ENCODE results near the gene EMCN. TPM values are rescaled to one million over a fixed set of nuclear protein-coding genes. Genes with fewer than 3 reads are reported as not detected.
A peak's percentile ranks its signal among the peaks of the same experiment; 100 is the strongest.

The EMCN gene
- total RNA-seq, 1 donor from 2014 or later = 34.1 TPM

DNA sequence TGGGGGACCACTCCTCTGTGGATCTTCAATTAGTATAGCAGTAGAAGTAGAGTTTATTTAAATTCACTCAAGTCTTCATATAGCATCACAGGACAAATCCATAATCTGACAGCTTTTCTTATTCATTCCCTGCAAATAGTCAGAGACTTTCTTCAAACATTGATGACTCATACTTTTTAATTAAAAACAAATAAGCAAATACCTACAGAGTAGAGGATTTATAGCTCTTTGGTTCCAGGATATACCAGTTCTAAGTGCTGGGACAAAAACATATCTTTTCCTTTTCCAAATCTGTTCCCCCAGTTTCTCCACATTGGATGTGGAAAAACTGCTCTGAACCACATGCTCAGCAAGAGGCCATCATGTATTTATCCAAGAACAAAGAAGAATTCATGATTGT lies 24.1 kb downstream of the EMCN start:
- DNase-seq (ENCODE audit: low read depth in 2 of 2) = no peak

DNA sequence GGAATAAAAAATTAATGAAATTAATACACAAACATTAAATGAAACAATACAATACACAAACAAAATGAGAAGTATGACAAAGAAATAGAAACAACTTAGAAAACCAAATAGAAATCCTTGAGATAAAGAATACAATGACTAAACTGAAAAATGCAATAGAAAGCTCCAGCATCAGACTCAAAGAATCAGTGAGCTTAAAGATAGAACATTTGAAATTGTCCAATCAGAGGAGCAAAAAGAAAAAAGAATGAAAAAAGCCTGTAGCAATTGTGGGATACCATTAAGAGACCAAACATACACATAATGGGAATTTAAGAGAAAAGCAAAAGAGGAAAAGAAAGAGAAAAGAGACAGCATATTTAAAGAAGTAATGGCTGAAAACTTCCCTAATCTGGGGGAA lies 25.7 kb downstream of the EMCN start:
- DNase-seq (ENCODE audit: low read depth in 2 of 2) = no peak

DNA sequence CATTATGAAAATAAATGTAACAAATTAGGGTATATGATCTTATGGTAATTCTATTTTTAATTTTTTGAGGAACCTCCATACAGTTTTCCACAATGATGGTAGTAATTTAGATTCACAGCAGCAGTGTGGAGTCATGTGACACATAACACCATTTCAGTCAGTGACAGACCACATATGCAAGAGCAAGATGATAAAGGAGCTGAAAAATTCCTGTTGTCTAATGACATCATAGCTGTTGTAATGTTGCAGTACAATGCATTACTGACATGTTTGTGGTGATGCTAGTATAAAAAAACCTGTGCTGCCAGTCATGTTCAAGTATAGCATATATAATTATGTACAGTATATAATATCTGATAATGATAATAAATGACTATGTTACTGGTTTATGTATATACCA lies 28.5 kb downstream of the EMCN start:
- DNase-seq (ENCODE audit: low read depth in 2 of 2) = no peak

DNA sequence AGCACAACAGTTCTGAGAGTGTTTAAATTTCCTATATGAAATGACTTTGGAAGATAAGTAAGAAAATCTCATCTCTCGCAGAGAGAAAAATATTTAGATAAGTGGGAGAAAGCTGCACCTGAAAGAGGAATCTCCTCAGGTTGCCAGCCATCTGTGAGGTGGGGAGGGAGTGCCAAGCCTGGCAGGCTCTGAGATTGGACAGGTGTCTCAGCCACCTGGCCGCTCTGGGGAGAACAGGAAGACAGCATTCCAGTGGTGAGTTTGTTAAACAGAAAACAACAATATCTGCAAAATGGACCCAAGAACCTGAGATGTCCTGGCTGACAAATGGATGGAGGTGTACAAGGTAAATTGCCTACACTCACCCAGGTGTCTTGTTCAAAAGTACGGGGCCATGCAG lies 31.3 kb downstream of the EMCN start:
- no peak for DNase-seq (ENCODE audit: low read depth in 2 of 2)

DNA sequence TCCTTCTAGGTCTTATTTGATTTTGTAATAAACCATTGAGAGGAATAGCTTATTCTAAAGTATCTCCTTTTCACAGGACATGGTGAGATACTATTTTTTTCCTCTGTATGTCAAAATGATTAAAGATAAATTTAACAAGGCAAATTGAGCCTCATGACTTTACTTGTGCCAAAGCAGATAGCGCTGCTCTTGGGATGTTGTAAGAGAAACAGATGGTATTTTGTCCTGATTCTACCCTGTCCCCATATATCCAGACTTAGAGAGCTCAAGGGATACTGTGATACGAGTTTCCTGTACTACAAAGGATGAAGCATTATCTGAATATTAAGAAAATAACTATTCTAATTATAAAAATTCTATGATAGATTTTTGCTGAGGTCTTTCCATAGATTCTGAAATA lies 34.0 kb downstream of the EMCN start:
- DNase-seq (ENCODE audit: low read depth in 2 of 2) = no peak

DNA sequence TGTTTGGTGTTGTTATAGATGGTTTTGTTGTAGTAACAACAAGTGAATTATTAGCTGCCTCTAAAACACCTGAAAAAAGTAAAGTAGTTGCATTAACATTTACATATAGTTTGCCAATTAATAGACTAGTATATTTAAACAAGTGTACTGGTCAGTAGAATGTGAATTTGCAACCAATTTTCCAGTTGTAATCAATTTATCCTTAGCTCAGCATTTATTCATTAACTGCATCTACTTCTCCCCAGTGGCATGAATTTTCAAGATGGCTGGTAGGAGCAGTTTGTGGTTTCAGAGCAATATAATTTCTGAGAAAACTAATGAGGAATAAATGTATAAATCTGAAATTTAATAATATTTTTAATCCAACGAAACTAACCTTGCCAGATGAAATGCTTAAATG lies 37.9 kb downstream of the EMCN start:
- DNase-seq (ENCODE audit: low read depth in 2 of 2) = no peak

DNA sequence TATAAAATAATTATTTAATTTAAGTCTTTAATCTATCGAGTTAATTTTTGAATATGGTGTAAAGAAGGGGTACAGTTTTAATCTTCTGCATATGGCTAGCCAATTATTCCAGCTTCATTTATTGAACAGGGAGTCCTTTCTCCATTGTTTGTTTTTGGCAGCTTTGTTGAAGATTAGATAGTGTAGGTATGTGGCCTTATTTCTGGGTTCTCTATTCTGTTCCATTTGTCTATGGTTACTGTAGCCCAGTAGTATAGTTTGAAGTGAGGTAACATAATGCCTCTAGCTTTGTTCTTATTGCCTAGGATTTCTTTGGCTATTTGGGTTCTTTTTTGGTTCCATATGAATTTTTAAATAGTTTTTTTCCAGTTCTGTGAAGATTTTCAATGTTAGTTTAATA lies 48.3 kb downstream of the EMCN start:
- DNase-seq (ENCODE audit: low read depth in 2 of 2) = no peak

DNA sequence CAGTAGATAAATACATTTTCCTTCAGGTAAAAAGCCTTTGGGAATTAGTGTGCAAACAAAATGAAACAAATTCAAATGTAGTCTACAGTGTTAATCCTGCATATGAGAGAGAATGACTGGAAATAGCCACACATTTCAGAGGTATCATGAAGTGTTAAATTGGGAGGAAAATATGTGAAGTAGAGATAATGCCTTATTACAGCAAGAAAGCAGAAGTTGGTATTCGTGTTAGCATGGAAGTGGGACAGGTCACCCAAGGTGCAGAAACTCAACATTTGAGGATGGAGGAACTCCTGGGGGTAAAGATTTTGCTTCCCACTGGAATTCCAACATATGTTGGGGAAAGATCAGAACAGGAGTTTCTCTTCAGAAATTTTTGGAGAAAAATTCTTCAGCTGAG lies 51.3 kb downstream of the EMCN start:
- DNase-seq (ENCODE audit: low read depth in 2 of 2) = no peak

DNA sequence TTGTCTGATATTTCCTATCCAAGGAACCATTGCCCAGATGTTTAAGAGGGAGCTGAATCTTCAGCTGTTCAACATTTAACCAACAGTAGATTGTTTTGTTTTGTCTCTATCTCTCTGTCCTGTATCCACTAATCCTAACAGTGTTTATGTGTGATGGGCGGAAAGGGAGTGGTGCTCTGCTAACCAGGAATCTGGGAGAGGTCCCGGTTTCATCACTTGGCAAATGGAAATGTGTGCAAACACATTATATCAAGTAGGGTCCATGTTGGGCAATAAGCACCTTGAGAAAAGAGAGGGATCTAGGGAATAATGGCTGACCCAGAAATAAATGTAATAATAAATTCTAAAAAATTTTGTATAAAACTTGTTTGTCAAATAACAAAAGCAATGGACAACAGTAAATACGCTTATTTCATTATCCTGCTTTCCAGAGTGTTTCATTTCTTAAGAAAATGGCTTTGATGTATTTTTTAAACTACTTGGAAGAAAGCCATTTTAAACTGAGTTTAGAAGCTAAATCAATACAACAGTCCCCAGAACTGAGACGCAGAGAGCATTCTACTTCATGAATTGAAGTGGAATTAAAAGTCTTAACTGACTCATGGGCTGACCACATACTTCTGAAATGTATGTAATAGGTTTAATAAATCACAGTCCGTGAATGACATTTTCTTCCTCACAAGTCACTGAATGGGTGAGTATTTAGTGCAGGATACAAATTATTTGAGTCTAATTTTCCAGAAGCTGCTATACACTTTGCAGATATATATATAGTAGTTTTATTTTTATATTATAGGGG lies 55.8 kb downstream of the EMCN start:
- peak in 1 of 2 donors; percentile 9 for DNase-seq (ENCODE audit: low read depth in 2 of 2)

DNA sequence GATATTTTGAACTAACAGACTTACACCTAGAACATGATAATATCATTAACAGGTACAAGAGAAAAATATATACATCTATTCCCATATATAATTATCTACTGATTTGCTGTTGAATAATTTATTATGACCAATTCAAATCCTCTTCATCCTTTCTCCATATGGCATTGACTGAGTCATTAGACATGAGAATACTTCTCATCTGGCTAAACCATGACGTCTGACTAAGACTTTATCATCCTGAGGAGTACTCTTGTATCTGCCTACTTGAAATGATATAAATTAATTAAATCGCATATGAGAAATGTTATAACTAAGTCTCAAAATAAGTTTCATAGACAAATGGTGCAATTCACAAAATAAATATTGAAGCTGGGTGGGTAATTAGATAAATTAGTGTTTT lies 67.4 kb downstream of the EMCN start:
- no peak for DNase-seq (ENCODE audit: low read depth in 2 of 2)

DNA sequence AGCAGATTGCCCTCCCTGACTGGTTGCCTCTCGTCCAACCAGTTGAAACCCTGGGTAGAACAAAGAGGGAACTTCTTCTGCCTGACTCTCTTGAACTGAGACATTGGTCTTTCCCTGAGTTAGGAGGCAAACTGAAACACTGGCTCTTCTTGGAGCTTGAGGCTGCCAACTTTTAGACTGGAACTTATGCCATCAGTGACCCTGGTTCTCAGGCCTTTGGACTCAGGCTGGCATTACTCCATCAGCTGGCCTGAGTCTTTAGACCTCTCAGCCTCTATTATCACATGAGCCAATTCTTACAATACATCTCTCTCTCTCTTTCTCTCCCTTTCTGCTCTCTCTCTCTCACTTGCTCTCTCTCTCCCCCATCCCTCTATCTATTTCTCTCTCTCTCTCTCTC lies 86.4 kb downstream of the EMCN start:
- no peak for DNase-seq (ENCODE audit: low read depth in 2 of 2)

DNA sequence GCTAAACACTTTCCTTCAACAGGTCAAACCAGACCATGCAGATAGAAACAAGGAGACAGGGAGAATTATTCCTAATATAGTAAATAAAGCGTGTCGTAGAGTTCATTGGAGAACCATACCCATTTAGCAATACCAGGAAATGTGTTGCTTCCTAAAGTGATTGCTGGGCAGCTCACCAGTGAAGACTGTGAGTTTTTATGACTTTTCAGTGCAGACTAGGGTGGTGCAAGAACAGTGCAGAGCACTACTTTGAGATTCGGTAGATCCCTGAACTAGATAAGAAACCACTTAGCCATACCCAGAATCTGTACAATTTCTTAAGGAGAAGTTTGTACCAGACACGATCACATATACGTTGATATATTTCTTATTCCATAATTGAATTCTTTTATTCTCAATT lies 87.4 kb downstream of the EMCN start:
- DNase-seq (ENCODE audit: low read depth in 2 of 2) = peak; percentile 46 to 61

DNA sequence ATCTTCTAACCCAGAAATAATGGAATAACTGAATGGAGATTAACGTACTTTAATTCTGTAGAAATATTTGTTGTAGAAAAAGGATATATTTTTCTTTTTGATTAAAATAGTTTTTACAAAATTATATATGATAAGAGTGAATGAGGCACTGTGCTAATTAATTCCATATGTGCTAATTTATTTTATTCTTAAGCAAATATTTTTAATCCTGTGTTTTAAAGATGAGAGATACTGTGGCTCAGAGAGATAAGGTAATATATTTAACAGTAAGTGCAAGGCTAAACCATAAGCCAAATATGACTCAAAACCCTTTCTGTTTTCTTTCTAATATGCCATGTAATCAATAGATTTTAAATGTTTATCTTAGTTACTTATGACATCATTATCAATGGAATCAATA lies 88.2 kb downstream of the EMCN start:
- no peak for DNase-seq (ENCODE audit: low read depth in 2 of 2)

DNA sequence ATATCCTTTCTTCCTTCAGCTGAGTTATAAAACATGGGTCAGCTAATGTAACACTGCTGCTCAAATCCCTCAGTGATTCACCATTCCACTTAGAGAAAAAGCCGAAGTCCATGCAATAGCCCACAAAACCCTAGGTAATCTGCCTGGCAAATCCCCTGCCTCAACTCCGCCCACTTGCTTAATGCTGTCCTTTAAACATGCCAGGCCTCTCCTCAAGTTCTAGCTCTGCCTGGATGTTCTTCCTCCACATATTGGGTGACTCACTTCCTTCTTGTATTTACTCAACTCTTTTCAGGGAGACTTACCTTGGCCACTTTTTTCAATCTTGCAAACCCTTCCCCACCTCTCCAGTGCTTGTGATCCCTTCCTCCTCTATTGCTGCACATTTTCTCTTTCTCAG lies 89.8 kb downstream of the EMCN start:
- DNase-seq (ENCODE audit: low read depth in 2 of 2) = peak in 1 of 2 donors; percentile 71

DNA sequence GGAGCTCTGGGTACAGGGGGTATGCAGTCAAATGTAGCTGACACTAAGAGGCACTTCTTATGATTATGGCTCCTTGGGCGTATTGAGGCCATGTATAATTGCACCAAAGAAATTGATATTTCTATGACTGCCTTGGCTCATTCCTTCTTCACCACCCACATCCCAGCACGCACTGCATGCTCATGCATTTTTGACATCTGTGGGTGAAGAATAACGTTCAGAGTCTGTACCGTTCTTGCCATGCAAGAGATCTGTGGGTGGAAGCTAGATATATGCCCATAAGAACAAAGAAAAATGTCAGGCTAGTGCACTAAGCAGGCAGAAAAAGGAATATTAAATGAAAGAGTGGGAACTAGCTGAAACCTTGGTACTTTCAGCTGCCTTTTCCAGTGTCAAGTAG lies 93.4 kb downstream of the EMCN start:
- no peak for DNase-seq (ENCODE audit: low read depth in 2 of 2)

DNA sequence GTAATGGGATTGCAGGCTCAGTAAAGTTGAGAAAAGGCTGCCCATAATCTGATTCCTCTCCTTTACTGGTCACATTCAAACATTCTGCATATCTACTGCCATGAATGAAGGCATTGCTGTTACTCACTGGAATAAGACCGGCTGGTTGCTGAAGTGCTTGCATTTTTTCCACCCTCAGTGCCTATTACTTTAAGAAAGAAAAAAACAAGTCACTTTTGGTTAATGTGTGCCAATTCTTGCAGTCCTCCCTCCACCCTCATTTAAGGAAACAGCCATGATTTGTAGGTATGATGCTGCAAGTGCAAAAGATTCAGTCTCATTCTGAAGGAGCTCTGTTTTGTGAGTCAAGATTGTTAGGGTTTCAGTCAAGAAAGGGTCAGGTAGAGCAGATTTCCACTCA lies 94.9 kb downstream of the EMCN start:
- no peak for DNase-seq (ENCODE audit: low read depth in 2 of 2)

DNA sequence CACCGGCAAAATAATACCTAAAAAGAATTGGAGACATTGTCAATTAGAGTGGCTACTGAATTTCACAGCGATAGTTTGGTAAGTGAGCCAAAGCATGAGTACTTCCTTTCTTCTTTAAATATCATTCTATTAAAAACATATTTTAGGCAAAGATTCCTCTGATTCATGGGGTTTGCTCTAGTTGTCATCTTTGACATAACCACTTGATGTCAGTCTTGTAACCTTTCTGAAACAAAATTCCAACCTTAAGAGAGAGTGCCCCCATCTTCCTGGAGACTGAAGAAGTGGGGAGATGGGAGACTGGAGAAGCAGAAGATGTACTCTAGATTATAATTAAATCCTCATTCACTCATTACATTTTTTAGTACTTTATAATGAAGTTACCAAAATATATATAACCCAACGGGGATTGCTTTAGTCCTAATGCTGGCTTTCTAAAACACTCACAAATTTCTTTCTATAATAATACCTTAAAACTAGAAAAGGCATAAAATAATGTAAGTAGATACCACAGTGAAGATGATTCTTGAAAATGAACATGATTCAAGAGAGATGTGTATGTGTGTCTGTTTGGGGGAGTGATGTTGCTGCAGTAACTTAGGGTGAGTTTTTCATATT lies 96.4 kb downstream of the EMCN start:
- peak; percentile 53 to 66 for DNase-seq (ENCODE audit: low read depth in 2 of 2)

DNA sequence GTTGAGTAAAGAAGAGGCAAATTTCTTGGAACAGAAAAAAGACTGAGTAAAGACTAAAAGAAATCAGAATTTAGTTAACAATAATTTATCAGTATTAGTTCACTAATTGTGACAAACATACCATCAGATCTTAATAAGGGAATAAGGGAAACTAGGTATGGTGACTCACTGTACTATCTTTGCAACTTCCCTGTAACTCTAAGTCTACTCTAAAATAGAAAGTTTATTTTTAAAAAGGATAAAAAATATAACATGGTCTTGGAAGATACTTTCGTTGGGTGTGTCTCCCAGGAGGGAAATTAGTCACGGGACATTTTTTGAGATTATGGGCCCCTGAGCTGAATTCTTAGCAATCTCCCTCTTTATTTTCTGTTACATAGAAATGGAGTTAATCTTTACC lies 97.3 kb downstream of the EMCN start:
- DNase-seq (ENCODE audit: low read depth in 2 of 2) = no peak

DNA sequence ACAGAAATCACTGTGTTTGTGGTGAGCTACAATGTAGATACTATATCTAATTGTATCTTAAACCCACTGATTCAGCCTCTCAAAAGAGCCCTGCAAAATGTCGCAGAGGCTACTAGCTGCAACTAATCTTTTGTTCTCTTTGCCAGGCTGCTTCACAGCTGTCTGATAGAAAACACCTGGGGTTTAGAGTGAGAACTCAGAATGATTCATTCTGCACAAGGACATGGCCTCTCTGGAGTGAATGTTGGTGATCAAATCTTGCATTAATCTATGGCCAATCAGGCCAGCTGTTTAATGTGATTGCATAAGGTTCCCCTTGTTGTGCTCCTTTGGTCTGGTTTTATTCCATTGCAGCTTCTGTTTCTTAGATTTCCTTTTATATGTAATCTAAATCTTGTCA lies 100.3 kb downstream of the EMCN start:
- no peak for DNase-seq (ENCODE audit: low read depth in 2 of 2)

DNA sequence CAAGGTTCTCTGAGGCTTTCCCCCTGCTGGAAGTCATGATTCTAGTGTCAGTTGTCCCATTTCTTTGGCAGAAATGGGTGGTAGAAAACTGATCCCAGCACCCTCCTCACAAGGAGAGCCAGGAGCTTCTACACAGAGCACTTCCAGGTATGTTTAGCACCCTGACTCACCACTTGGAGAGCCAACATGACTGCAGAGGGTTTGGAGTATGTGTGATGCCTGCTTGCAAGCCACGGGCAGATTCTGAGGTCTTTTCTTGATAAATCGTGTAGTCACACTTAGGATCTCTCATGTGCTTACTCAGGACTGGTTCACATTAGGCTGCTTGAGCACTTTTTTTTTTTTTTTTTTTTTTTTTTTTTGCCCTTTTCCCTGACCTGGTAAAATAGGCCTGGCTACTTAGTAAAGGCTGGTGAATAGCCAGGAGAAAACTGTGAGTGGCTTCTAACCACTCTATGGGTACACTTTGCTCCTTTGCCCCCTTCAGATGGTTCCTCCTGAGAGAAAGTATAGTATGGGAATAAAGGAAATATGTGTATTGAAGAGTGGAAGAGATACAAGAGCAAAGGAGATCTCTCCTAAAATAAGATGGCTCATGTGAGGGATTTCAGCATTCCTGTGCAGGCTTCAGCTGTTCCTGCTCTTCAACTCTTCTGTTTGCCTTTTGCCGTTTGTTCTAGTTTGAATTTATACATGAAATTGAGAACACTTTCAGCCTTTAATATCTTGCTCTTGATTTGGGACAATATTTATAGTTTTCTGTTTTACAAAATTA lies 103.6 kb downstream of the EMCN start:
- no peak for DNase-seq (ENCODE audit: low read depth in 2 of 2)

DNA sequence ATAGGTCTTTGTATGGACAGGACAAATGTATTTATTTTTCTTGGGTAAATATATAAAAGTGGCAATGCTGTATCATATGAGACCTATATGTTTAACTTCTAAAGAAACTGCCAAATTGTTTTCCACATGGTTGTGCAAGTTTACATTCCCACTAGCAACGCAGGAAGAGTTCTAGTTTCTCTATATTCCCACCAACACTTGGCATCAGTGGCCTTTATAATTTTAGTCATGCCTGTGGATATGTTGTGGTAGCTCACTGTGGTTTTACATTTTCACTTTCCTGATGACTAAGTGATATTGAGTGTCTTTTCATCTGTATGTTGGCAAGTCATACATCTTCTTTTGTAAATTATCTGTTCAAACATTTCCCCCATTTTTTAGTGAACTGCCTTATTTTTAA lies 126.0 kb downstream of the EMCN start:
- DNase-seq (ENCODE audit: low read depth in 2 of 2) = no peak

DNA sequence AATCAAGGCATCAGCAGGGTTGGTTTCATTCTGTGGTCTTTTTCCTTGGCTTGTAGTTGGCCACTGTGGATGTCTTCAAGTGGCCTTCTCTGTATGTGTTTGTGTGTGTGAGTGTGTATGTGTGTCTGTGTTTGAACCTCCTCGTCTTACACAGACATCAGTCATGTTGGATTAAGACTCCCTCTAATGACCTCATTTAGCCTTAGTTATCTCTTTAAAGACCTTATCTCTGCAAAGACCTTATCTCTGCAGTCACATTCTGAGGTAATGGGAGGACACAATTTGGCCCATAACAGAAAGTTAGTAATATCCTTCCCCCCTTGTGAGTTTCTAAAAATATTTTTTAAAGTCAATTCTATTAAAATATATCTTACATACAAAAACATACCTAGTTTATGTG lies 126.7 kb downstream of the EMCN start:
- DNase-seq (ENCODE audit: low read depth in 2 of 2) = no peak

DNA sequence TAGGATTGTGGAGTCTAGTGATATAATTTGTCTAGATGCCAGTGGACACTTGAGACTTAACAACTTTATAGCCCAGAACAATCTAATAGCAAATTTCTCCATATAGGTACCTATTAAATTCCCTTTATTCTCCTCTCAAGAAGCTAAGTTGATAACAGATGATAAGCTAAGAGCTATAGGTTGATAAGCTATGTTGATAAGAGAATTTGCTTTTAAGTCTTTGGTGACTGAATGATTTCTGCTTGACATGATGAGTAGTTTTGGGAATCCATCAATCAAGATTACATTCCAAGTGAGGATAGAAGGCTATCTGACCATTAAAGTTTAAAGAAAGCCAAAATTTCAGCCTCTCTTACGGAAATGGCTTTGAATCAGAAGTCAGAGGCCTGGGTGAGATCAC lies 131.6 kb downstream of the EMCN start:
- DNase-seq (ENCODE audit: low read depth in 2 of 2) = no peak
